Activated CD4-positive, alpha-beta T cell treated with anti-CD3 and anti-CD28 coated beads for 36 hours (primary cell): ENCODE data around the gene AK5. TPM values are rescaled to one million over a fixed set of nuclear protein-coding genes. Genes with fewer than 3 reads are reported as not detected.

Experiments
- ATAC-seq: fragments of 200-7000 bp; cut with Tn5 transposase; one replicate; pipeline ENCODE4 v1.10.0; 2021; ENCODE audit warnings: mild to moderate bottlenecking, moderate library complexity
- CTCF ChIA-PET: fragments of 350-600 bp; sonication (Branson Sonifier 250); formaldehyde crosslinking; loops from one replicate; lab custom pipeline; 2021; ENCODE audit warnings: antibody characterized with exemption; lab: Charles Lee
- POLR2A ChIA-PET: fragments of 350-600 bp; sonication (Branson Sonifier 250); formaldehyde crosslinking; loops from one replicate; lab custom pipeline; 2021; ENCODE audit warnings: antibody characterized with exemption, inconsistent platforms; lab: Charles Lee
- DNase-seq: peaks from one replicate; pipeline ENCODE4 v3.0.0-alpha.2; 2020
- H3K27ac Mint-ChIP-seq: one replicate; pipeline ENCODE4 v1.8.0; 2021; ENCODE audit warnings: mixed read lengths
- H3K27me3 Mint-ChIP-seq: one replicate; pipeline ENCODE4 v1.8.0; 2021; ENCODE audit warnings: mixed read lengths
- H3K36me3 Mint-ChIP-seq: one replicate; pipeline ENCODE4 v1.8.0; 2021; ENCODE audit warnings: low read depth, mixed read lengths
- H3K4me1 Mint-ChIP-seq: one replicate; pipeline ENCODE4 v1.8.0; 2021; ENCODE audit warnings: mixed read lengths
- H3K4me3 Mint-ChIP-seq: one replicate; pipeline ENCODE4 v1.8.0; 2021; ENCODE audit warnings: mild to moderate bottlenecking, moderate library complexity, mixed read lengths
- H3K9me3 Mint-ChIP-seq: one replicate; pipeline ENCODE4 v1.8.0; 2021; ENCODE audit warnings: low read depth, mixed read lengths
- intact Hi-C, 2 experiments: fragments of 100-400 bp; cut with DNase I in 1 of 2; cut with micrococcal nuclease in 1 of 2; formaldehyde crosslinking; loops; one replicate each; pipeline versions ENCODE4 v1.14.2 to v1.15.1; 2022 to 2024; cut with DNase I, micrococcal nuclease
- total RNA-seq, 2 experiments: library from RNA; stranded (reverse); gene quantifications; one replicate each; pipeline ENCODE4 v1.2.3, GENCODE V29; 2021

The AK5 gene
- total RNA-seq, 2 experiments from 2014 or later = 9.9 TPM

- ChIA-PET CTCF (interaction anchor here (0.6 to 0.7 kb wide), 2 partner anchors 296 to 398 kb away, joined by 3 read pairs; no protein-coding TSS in a partner anchor), POLR2A (no interaction called here)
- no peaks in the 10 kb centered on the region for H3K9me3 Mint-ChIP-seq
- intact Hi-C loops = no loop called here
- no peaks in the 10 kb centered on the region for H3K27me3 Mint-ChIP-seq
- no peaks in the 10 kb centered on the region for H3K4me1 Mint-ChIP-seq
- no peak overlapping the region for H3K27ac Mint-ChIP-seq
- ATAC-seq = no peak
- DNase-seq = no peak
- peaks cover 17% of the 10 kb centered on the region for H3K36me3 Mint-ChIP-seq
- no peak overlapping the region for H3K4me3 Mint-ChIP-seq
Observed at GRCh38 chr1:77560741-77561140, 278.9 kb downstream of the AK5 start.

- Mint-ChIP-seq H3K9me3 (no peaks in the 10 kb centered on the region), H3K36me3 (peaks cover 21% of the 10 kb centered on the region), H3K4me1 (no peaks in the 10 kb centered on the region), H3K4me3 (no peak overlapping the region), H3K27ac (no peak overlapping the region), H3K27me3 (no peaks in the 10 kb centered on the region)
- ATAC-seq (no peak), DNase-seq (no peak)
- POLR2A ChIA-PET = no interaction called here
- intact Hi-C loops = no loop called here
- CTCF ChIA-PET = no interaction called here
Observed at GRCh38 chr1:77562596-77563150, 280.9 kb downstream of the AK5 start.

- CTCF ChIA-PET = interaction anchor here (1.1 to 1.5 kb wide), 2 partner anchors 12 to 32 kb away, joined by 3 to 5 read pairs; no protein-coding TSS in a partner anchor
Observed at GRCh38 chr1:77565321-77565720, 283.5 kb downstream of the AK5 start.

GRCh38 chr1:77571642-77572041 lies 289.8 kb downstream of the AK5 start:
- POLR2A ChIA-PET = no interaction called here
- no peak overlapping the region for H3K4me3 Mint-ChIP-seq
- peaks cover 34% of the 10 kb centered on the region for H3K36me3 Mint-ChIP-seq
- intact Hi-C loops = no loop called here
- H3K4me1 Mint-ChIP-seq = no peaks in the 10 kb centered on the region
- ATAC-seq = no peak
- H3K27ac Mint-ChIP-seq = no peak overlapping the region
- CTCF ChIA-PET = interaction anchor here (0.7 kb wide), 1 partner anchor 375 kb away, joined by 3 read pairs; no protein-coding TSS in a partner anchor
- no peak for DNase-seq
- H3K9me3 Mint-ChIP-seq = no peaks in the 10 kb centered on the region
- H3K27me3 Mint-ChIP-seq = no peaks in the 10 kb centered on the region

More at GRCh38 chr1:77565321-77565720, 283.5 kb downstream of the AK5 start:
- H3K9me3 Mint-ChIP-seq = no peaks in the 10 kb centered on the region
- DNase-seq = no peak
- intact Hi-C loops = no loop called here
- peak overlapping the region; percentile 3 for H3K27ac Mint-ChIP-seq
- no peaks in the 10 kb centered on the region for H3K27me3 Mint-ChIP-seq
- H3K4me1 Mint-ChIP-seq = no peaks in the 10 kb centered on the region
- POLR2A ChIA-PET = no interaction called here
- H3K36me3 Mint-ChIP-seq = peaks cover 23% of the 10 kb centered on the region
- no peak for ATAC-seq
- H3K4me3 Mint-ChIP-seq = no peak overlapping the region

GRCh38 chr1:77579547-77579946 lies 297.7 kb downstream of the AK5 start:
- Mint-ChIP-seq H3K4me1 (peaks cover 8% of the 10 kb centered on the region), H3K27me3 (no peaks in the 10 kb centered on the region), H3K27ac (no peak overlapping the region), H3K4me3 (no peak overlapping the region), H3K9me3 (no peaks in the 10 kb centered on the region), H3K36me3 (peaks cover 36% of the 10 kb centered on the region)
- intact Hi-C loops = no loop called here
- no peak for DNase-seq
- ChIA-PET CTCF (interaction anchor here (0.6 to 1.5 kb wide), 4 partner anchors 9 to 16 kb away, joined by 3 to 7 read pairs (median 4); no protein-coding TSS in a partner anchor), POLR2A (no interaction called here)
- no peak for ATAC-seq

- ChIA-PET POLR2A (no interaction called here), CTCF (no interaction called here)
- Mint-ChIP-seq H3K9me3 (no peaks in the 10 kb centered on the region), H3K36me3 (peaks cover 29% of the 10 kb centered on the region), H3K27me3 (no peaks in the 10 kb centered on the region), H3K4me1 (peaks cover 16% of the 10 kb centered on the region), H3K4me3 (no peak overlapping the region), H3K27ac (no peak overlapping the region)
- ATAC-seq = no peak
- intact Hi-C loops = loop anchor here in 1 of 2 experiments (5.0 kb wide), 1 partner anchor 99 kb away; the partner anchor contains the start of gene ZZZ3
- no peak for DNase-seq
Observed at GRCh38 chr1:77582905-77583304, 301.1 kb downstream of the AK5 start.

- ChIA-PET CTCF (interaction anchor here (1.1 kb wide), 1 partner anchor 13 kb away, joined by 3 read pairs; no protein-coding TSS in a partner anchor), POLR2A (no interaction called here)
- Mint-ChIP-seq H3K36me3 (peaks cover 34% of the 10 kb centered on the region), H3K9me3 (no peaks in the 10 kb centered on the region), H3K27ac (peak overlapping the region; percentile 67), H3K4me3 (no peak overlapping the region), H3K27me3 (no peaks in the 10 kb centered on the region), H3K4me1 (peaks cover 18% of the 10 kb centered on the region)
- intact Hi-C loops = loop anchor here in 1 of 2 experiments (5.0 kb wide), 1 partner anchor 99 kb away; the partner anchor contains the start of gene ZZZ3
- ATAC-seq = no peak
- no peak for DNase-seq
Observed at GRCh38 chr1:77583483-77583882, 301.7 kb downstream of the AK5 start.

- DNase-seq (no peak), ATAC-seq (no peak)
- ChIA-PET CTCF (interaction anchor here (1.1 kb wide), 1 partner anchor 14 kb away, joined by 3 read pairs; no protein-coding TSS in a partner anchor), POLR2A (no interaction called here)
- Mint-ChIP-seq H3K27me3 (no peaks in the 10 kb centered on the region), H3K9me3 (no peaks in the 10 kb centered on the region), H3K36me3 (peaks cover 36% of the 10 kb centered on the region), H3K4me1 (peaks cover 18% of the 10 kb centered on the region), H3K27ac (no peak overlapping the region), H3K4me3 (no peak overlapping the region)
- intact Hi-C loops = loop anchor here in 1 of 2 experiments (5.0 kb wide), 1 partner anchor 97 kb away; the partner anchor contains the start of gene ZZZ3
Observed at GRCh38 chr1:77584884-77585283, 303.1 kb downstream of the AK5 start.

GRCh38 chr1:77585610-77586314 lies 303.9 kb downstream of the AK5 start:
- ChIA-PET CTCF (interaction anchor here (1.1 kb wide), 1 partner anchor 14 kb away, joined by 3 read pairs; no protein-coding TSS in a partner anchor), POLR2A (no interaction called here)
- Mint-ChIP-seq H3K27me3 (no peaks in the 10 kb centered on the region), H3K4me1 (peaks cover 18% of the 10 kb centered on the region), H3K9me3 (no peaks in the 10 kb centered on the region), H3K36me3 (peaks cover 29% of the 10 kb centered on the region), H3K27ac (peak overlapping the region; percentile 6), H3K4me3 (no peak overlapping the region)
- DNase-seq = no peak
- intact Hi-C loops = no loop called here
- peak; percentile 36 for ATAC-seq

GRCh38 chr1:77589231-77589630 lies 307.4 kb downstream of the AK5 start:
- ATAC-seq = no peak
- Mint-ChIP-seq H3K36me3 (peaks cover 17% of the 10 kb centered on the region), H3K27ac (no peak overlapping the region), H3K4me1 (peaks cover 13% of the 10 kb centered on the region), H3K9me3 (no peaks in the 10 kb centered on the region), H3K27me3 (no peaks in the 10 kb centered on the region), H3K4me3 (no peak overlapping the region)
- intact Hi-C loops = no loop called here
- CTCF ChIA-PET = interaction anchor here (1.4 to 2.1 kb wide), 2 partner anchors 12 to 18 kb away, joined by 3 to 7 read pairs; no protein-coding TSS in a partner anchor
- POLR2A ChIA-PET = no interaction called here
- no peak for DNase-seq

GRCh38 chr1:77590651-77591050 lies 308.8 kb downstream of the AK5 start:
- ChIA-PET CTCF (interaction anchor here (0.6 to 1.8 kb wide), 3 partner anchors 35 to 89 kb away, joined by 3 to 4 read pairs (median 3); no protein-coding TSS in a partner anchor), POLR2A (no interaction called here)
- intact Hi-C loops = no loop called here
- Mint-ChIP-seq H3K27ac (no peak overlapping the region), H3K36me3 (peaks cover 21% of the 10 kb centered on the region), H3K27me3 (no peaks in the 10 kb centered on the region), H3K4me3 (no peak overlapping the region), H3K9me3 (no peaks in the 10 kb centered on the region), H3K4me1 (peaks cover 25% of the 10 kb centered on the region)
- ATAC-seq (no peak), DNase-seq (no peak)
